H9 (cell line): ENCODE data around the gene PCGF5. TPM values are rescaled to one million over a fixed set of nuclear protein-coding genes. Genes with fewer than 3 reads are reported as not detected.

Experiments
- DNase-seq: peaks from one replicate; pipeline ENCODE4 v3.0.0-alpha.2; 2017
- H2AFZ ChIP-seq: one replicate; pipeline ENCODE4 v1.6.1; 2013; ENCODE audit warnings: mild to moderate bottlenecking, low read length, control low read depth, moderate library complexity
- H2AK5ac ChIP-seq: 2 replicates; pipeline ENCODE4 v1.6.1; 2013; ENCODE audit warnings: low read length, control low read depth, mixed read lengths; ENCODE audit not compliant: insufficient read length
- H2BK120ac ChIP-seq: one replicate; pipeline ENCODE4 v1.6.1; 2013; ENCODE audit warnings: low read depth, mild to moderate bottlenecking, low read length, control low read depth, inconsistent platforms; ENCODE audit not compliant: poor library complexity, severe bottlenecking
- H2BK12ac ChIP-seq: 2 replicates; pipeline ENCODE4 v1.6.1; 2013; ENCODE audit warnings: low read length, control low read depth, mixed read lengths, low read depth; ENCODE audit not compliant: insufficient read length
- H2BK15ac ChIP-seq: 2 replicates; pipeline ENCODE4 v1.6.1; 2013; ENCODE audit warnings: low read depth, low read length, control low read depth
- H2BK20ac ChIP-seq: one replicate; pipeline ENCODE4 v1.6.1; 2013; ENCODE audit warnings: low read depth, mild to moderate bottlenecking, low read length, control low read depth, inconsistent platforms; ENCODE audit not compliant: poor library complexity, severe bottlenecking
- H2BK5ac ChIP-seq: 2 replicates; pipeline ENCODE4 v1.6.1; 2013; ENCODE audit warnings: low read length, control low read depth, mixed read lengths; ENCODE audit not compliant: insufficient read length
- H3K14ac ChIP-seq: 2 replicates; pipeline ENCODE4 v1.6.1; 2013; ENCODE audit warnings: low read length, control low read depth; ENCODE audit not compliant: insufficient read depth
- H3K18ac ChIP-seq: 2 replicates; pipeline ENCODE4 v1.6.1; 2013; ENCODE audit warnings: low read depth, mild to moderate bottlenecking, mixed read lengths, low read length, control low read depth; ENCODE audit not compliant: insufficient read length
- H3K23ac ChIP-seq: 2 replicates; pipeline ENCODE4 v1.6.1; 2013; ENCODE audit warnings: low read length, control low read depth, mixed read lengths, low read depth; ENCODE audit not compliant: insufficient read length
- H3K23me2 ChIP-seq: 2 replicates; pipeline ENCODE4 v1.6.1; 2013; ENCODE audit warnings: low read depth, mild to moderate bottlenecking, mixed read lengths, low read length, control low read depth; ENCODE audit not compliant: insufficient read length, poor library complexity, severe bottlenecking
- H3K27ac ChIP-seq: 2 replicates; pipeline ENCODE4 v1.5.1; 2013; ENCODE audit warnings: low read length, control low read depth, mixed read lengths, low read depth; ENCODE audit not compliant: insufficient read length
- H3K27me3 ChIP-seq: 2 replicates; pipeline ENCODE4 v1.6.1; 2013; ENCODE audit warnings: low read length, control low read depth, inconsistent platforms; ENCODE audit not compliant: insufficient read depth
- H3K4ac ChIP-seq: 2 replicates; pipeline ENCODE4 v1.6.1; 2013; ENCODE audit warnings: low read depth, mild to moderate bottlenecking, control low read depth, inconsistent platforms, low read length, moderate library complexity
- H3K4me1 ChIP-seq: 2 replicates; pipeline ENCODE4 v1.6.1; 2013; ENCODE audit warnings: low read length, control low read depth, inconsistent platforms; ENCODE audit not compliant: insufficient read depth
- H3K4me2 ChIP-seq: 2 replicates; pipeline ENCODE4 v1.6.1; 2013; ENCODE audit warnings: low read length, control low read depth, mixed read lengths; ENCODE audit not compliant: insufficient read length, insufficient read depth
- H3K56ac ChIP-seq: 2 replicates; pipeline ENCODE4 v1.6.1; 2013; ENCODE audit warnings: low read depth, mild to moderate bottlenecking, mixed read lengths, low read length, control low read depth; ENCODE audit not compliant: insufficient read length
- H3K79me1 ChIP-seq: 2 replicates; pipeline ENCODE4 v1.6.1; 2013; ENCODE audit warnings: low read depth, mild to moderate bottlenecking, moderate library complexity, low read length, control low read depth, inconsistent platforms; ENCODE audit not compliant: insufficient read depth, poor library complexity, severe bottlenecking
- H3K79me2 ChIP-seq: 2 replicates; pipeline ENCODE4 v1.6.1; 2013; ENCODE audit warnings: low read length, control low read depth, inconsistent platforms; ENCODE audit not compliant: insufficient read depth
- H3K9ac ChIP-seq: 2 replicates; pipeline ENCODE4 v1.6.1; 2013; ENCODE audit warnings: low read length, control low read depth, mixed read lengths; ENCODE audit not compliant: insufficient read length; ENCODE audit errors: extremely low read depth
- H3K9me3 ChIP-seq: one replicate; pipeline ENCODE4 v1.6.1; 2013; ENCODE audit warnings: low read depth, low read length, inconsistent platforms; ENCODE audit not compliant: control insufficient read depth
- H3T11ph ChIP-seq: one replicate; pipeline ENCODE4 v1.6.1; 2013; ENCODE audit warnings: mild to moderate bottlenecking, low read length, control low read depth, inconsistent platforms
- H4K20me1 ChIP-seq: one replicate; pipeline ENCODE4 v1.6.1; 2013; ENCODE audit not compliant: control insufficient read depth, insufficient read length, insufficient read depth
- H4K5ac ChIP-seq: 2 replicates; pipeline ENCODE4 v1.6.1; 2013; ENCODE audit warnings: low read depth, mild to moderate bottlenecking, mixed read lengths, low read length, control low read depth; ENCODE audit not compliant: insufficient read length
- H4K8ac ChIP-seq: replicated peaks from 2 replicates; pipeline ENCODE4 v1.6.1; 2013; ENCODE audit warnings: low read length, control low read depth, mixed read lengths, low read depth; ENCODE audit not compliant: insufficient read length
- H4K91ac ChIP-seq: 2 replicates; pipeline ENCODE4 v1.6.1; 2013; ENCODE audit warnings: low read depth, mild to moderate bottlenecking, moderate library complexity, mixed read lengths, low read length, control low read depth; ENCODE audit not compliant: insufficient read length
- H3K27ac Mint-ChIP-seq, 3 experiments: 2 replicates in 2 of 3; 3 replicates in 1 of 3; pipeline ENCODE4 v1.8.0; 2020 to 2021; ENCODE audit warnings: mixed read lengths in 3 of 3, mild to moderate bottlenecking in 1 of 3, moderate library complexity in 1 of 3
- H3K27me3 Mint-ChIP-seq: 2 replicates; pipeline ENCODE4 v1.8.0; 2021; ENCODE audit warnings: low read depth, mild to moderate bottlenecking, moderate library complexity, mixed read lengths
- H3K36me3 Mint-ChIP-seq, 3 experiments: 2 replicates in 2 of 3; 3 replicates in 1 of 3; pipeline ENCODE4 v1.8.0; 2020 to 2021; ENCODE audit warnings: low read depth in 3 of 3, mixed read lengths in 3 of 3; ENCODE audit not compliant: insufficient read depth in 1 of 3
- H3K4me1 Mint-ChIP-seq, 2 experiments: 2 replicates each; pipeline ENCODE4 v1.8.0; 2020; ENCODE audit warnings: mixed read lengths in 2 of 2
- H3K4me3 Mint-ChIP-seq, 2 experiments: 2 replicates in 1 of 2; 3 replicates in 1 of 2; pipeline ENCODE4 v1.8.0; 2020 to 2021; ENCODE audit warnings: mild to moderate bottlenecking in 2 of 2, mixed read lengths in 2 of 2, moderate library complexity in 1 of 2
- H3K9me3 Mint-ChIP-seq, 2 experiments: 2 replicates in 1 of 2; 3 replicates in 1 of 2; pipeline ENCODE4 v1.8.0; 2020; ENCODE audit warnings: mild to moderate bottlenecking in 2 of 2, mixed read lengths in 2 of 2, moderate library complexity in 1 of 2
- WGBS: extraction: QIAGEN DNeasy Blood & Tissue Kit; methylation state at CpG from one replicate; pipeline ENCODE4 v1.1.7; 2013; ENCODE audit warnings: missing lambda C conversion rate, low lambda C conversion rate, mixed read lengths; ENCODE audit not compliant: insufficient read length; ENCODE audit errors: extremely low coverage; 5-methylcytosine and 5-hydroxymethylcytosine counted together
- long read RNA-seq: library from polyadenylated mRNA; unstranded; transcript quantifications from one replicate; pipeline ENCODE4 v2.0.0, GENCODE V29; 2020
- total RNA-seq: library from RNA; stranded (reverse); gene quantifications from 2 replicates; pipeline ENCODE4 v1.2.1, GENCODE V29; 2021
- TF ChIP-seq, protein P1 (sequence below): fragments of 200-600 bp; sonication (generic); conservative IDR thresholded peaks from 3 replicates; pipeline ENCODE4 v1.8.0; 2021; ENCODE audit warnings: antibody characterized with exemption, mild to moderate bottlenecking

Gene PCGF5
- 6.9 and 8.2 TPM in 2 replicates for total RNA-seq
- long read RNA-seq, full-length matches to known transcripts, result 6 of 13 reads
- long read RNA-seq, partial matches to known transcripts, result 2 of 13 reads
- long read RNA-seq, other reads (novel, unspliced or antisense), result 5 of 13 reads

DNA sequence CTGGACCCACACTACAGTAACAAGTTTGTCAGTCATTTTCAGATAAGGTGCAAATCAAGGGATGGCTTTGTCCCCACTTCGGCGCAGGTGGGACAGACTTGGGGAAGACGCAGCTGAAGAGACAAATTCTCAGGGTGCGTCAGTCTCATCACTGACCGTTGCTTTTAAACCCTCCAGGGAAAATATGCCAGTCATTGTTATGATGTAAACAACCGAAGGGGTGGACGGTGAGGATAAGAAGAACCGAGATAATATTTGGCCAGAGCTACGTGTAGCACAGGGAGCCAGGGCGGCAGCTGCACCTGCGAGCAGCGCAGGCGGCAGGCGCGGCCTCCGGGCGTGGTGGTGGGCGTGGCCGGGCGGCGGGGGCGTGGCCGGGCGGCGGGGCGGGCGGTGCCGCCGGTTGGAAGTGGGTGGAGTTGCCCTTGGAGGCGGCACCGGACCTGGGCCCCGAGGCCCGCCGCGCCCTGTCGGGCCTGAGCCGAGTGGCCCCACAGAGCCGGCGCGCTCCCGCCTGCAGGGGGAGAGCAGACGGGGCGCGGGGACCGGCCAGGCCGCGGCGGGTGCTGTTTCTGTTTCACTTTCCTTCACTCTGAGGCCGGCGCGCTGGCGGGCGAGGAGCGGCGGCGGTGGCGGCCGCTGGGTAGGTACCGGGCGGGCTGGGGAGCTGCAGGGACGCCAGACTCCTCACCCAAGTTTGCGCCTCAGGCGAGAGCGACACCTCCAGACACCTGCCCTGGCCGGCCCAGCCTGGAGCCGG, at the start of gene PCGF5:
PCGF5 (plus strand) TSS at position 470 of the 760 bp plus-strand sequence. CDS start 2,209 bp downstream, outside the sequence.
- Histone ChIP-seq H2BK5ac (no peak within 1 kb of the TSS), H3K23me2 (peaks cover 4% of the 10 kb centered on the region), H3K79me1 (no peaks in the 10 kb centered on the region), H3K4me2 (peak within 1 kb of the TSS; percentile 60), H3K18ac (peak within 1 kb of the TSS; percentile 73), H4K8ac (no peak within 1 kb of the TSS), H4K5ac (no peak within 1 kb of the TSS), H3K4me1 (no peaks in the 10 kb centered on the region), H2BK12ac (no peak within 1 kb of the TSS), H2BK20ac (no peak within 1 kb of the TSS), H3K79me2 (no peaks in the 10 kb centered on the region), H3K4ac (no peak within 1 kb of the TSS), H4K20me1 (no peaks in the 10 kb centered on the region), H4K91ac (no peak within 1 kb of the TSS), H3K9me3 (no peaks in the 10 kb centered on the region), H3K27me3 (peaks cover 13% of the 10 kb centered on the region; the same call in 1 of the 2 replicates), H3K23ac (no peak within 1 kb of the TSS), H2BK15ac (no peak within 1 kb of the TSS), H3K27ac (no peak within 1 kb of the TSS), H3K9ac (peak within 1 kb of the TSS; percentile 11), H3T11ph (no peak within 1 kb of the TSS), H2AFZ (no peak within 1 kb of the TSS), H2AK5ac (no peak within 1 kb of the TSS), H3K14ac (0 out of 2 replicates have a peak within 1 kb of the TSS, but pooled peaks have one; percentile 51), H2BK120ac (no peak within 1 kb of the TSS), H3K56ac (no peak within 1 kb of the TSS)
- no CpG with 5 or more reads among the region's 66 CpGs for WGBS
- peak; percentile 90 for DNase-seq
- H3K4me1 Mint-ChIP-seq, result peaks cover 10 to 13% of the 10 kb centered on the region in 2 experiments
- H3K9me3 Mint-ChIP-seq, result no peaks in the 10 kb centered on the region
- peaks cover 61% of the 10 kb centered on the region for H3K27me3 Mint-ChIP-seq
- H3K36me3 Mint-ChIP-seq, result no peaks in the 10 kb centered on the region
- TF ChIP-seq, protein P1, sequence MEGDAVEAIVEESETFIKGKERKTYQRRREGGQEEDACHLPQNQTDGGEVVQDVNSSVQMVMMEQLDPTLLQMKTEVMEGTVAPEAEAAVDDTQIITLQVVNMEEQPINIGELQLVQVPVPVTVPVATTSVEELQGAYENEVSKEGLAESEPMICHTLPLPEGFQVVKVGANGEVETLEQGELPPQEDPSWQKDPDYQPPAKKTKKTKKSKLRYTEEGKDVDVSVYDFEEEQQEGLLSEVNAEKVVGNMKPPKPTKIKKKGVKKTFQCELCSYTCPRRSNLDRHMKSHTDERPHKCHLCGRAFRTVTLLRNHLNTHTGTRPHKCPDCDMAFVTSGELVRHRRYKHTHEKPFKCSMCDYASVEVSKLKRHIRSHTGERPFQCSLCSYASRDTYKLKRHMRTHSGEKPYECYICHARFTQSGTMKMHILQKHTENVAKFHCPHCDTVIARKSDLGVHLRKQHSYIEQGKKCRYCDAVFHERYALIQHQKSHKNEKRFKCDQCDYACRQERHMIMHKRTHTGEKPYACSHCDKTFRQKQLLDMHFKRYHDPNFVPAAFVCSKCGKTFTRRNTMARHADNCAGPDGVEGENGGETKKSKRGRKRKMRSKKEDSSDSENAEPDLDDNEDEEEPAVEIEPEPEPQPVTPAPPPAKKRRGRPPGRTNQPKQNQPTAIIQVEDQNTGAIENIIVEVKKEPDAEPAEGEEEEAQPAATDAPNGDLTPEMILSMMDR, result peak; percentile 39; the same call in 2 of the 3 replicates
- peak within 1 kb of the TSS; percentile 80 to 91 for H3K4me3 Mint-ChIP-seq
- H3K27ac Mint-ChIP-seq, result no peak within 1 kb of the TSS
